ENCODE data around the gene ACOX2.

The ACOX2 gene

GRCh38 chr3:58566398-58567250, 29.6 kb upstream of the ACOX2 start:
- DNase-seq: no peak

GRCh38 chr3:58565621-58566397, 28.8 kb upstream of the ACOX2 start:
- no peak for DNase-seq

- DNase-seq: no peak
Measured at GRCh38 chr3:58564456-58565160, 27.6 kb upstream of the ACOX2 start.

GRCh38 chr3:58564054-58564453, 27.1 kb upstream of the ACOX2 start:
- no peak for DNase-seq

- no peak for DNase-seq
Measured at GRCh38 chr3:58563386-58564035, 26.5 kb upstream of the ACOX2 start.

GRCh38 chr3:58562498-58562897, 25.5 kb upstream of the ACOX2 start:
- no peak for DNase-seq

GRCh38 chr3:58560771-58561311, 23.9 kb upstream of the ACOX2 start:
- no peak for DNase-seq

- DNase-seq: no peak
Measured at GRCh38 chr3:58559586-58559985, 22.6 kb upstream of the ACOX2 start.

GRCh38 chr3:58557491-58557890, 20.5 kb upstream of the ACOX2 start:
- no peak for DNase-seq

GRCh38 chr3:58556761-58557221, 19.8 kb upstream of the ACOX2 start:
- no peak for DNase-seq

- no peak for DNase-seq
Measured at GRCh38 chr3:58556001-58556400, 19.0 kb upstream of the ACOX2 start.

GRCh38 chr3:58555203-58555602, 18.2 kb upstream of the ACOX2 start:
- DNase-seq: no peak

GRCh38 chr3:58553003-58553402, 16.0 kb upstream of the ACOX2 start:
- DNase-seq: no peak

- no peak for DNase-seq
Measured at GRCh38 chr3:58551636-58552180, 14.7 kb upstream of the ACOX2 start.

GRCh38 chr3:58544541-58544940, 7.6 kb upstream of the ACOX2 start:
- DNase-seq: no peak

GRCh38 chr3:58540176-58540858, 3.3 kb upstream of the ACOX2 start:
- no peak for DNase-seq

- no peak for DNase-seq
Measured at GRCh38 chr3:58539626-58540025, 2.6 kb upstream of the ACOX2 start.

- DNase-seq: no peak
Measured at GRCh38 chr3:58537412-58538301, 667 bp upstream of the ACOX2 start.

GRCh38 chr3:58535531-58536500, 1.2 kb downstream of the ACOX2 start:
- no peak for DNase-seq

Measured in activated CD4-positive, alpha-beta T cell treated with anti-CD3 and anti-CD28 coated beads, Interleukin-2, amount 50 U/mL, for 48 hours (primary cell).